GM10847 (cell line): ENCODE measurements around the gene ZPBP.

Experiments
- POLR2A ChIP-seq: IDR thresholded peaks from 2 replicates; pipeline ENCODE4 v1.6.1; 2011; ENCODE audit not compliant: insufficient read length; ENCODE audit errors: extremely low read depth

ZPBP gene

GRCh38 chr7:50092579-50093491 lies at the start of gene ZPBP:
Gene ZPBP (minus strand): TSS chr7:50093246. CDS start chr7:50093194, 52 bp downstream.
- TF ChIP-seq POLR2A, result no peak

GRCh38 chr7:50142425-50143017 lies 49.5 kb upstream of the ZPBP start:
- no peak for TF ChIP-seq POLR2A

- TF ChIP-seq POLR2A, result no peak
Observed at GRCh38 chr7:50141854-50142253, 48.8 kb upstream of the ZPBP start.

- no peak for TF ChIP-seq POLR2A
Observed at GRCh38 chr7:50141131-50141530, 48.1 kb upstream of the ZPBP start.

- TF ChIP-seq POLR2A, result no peak
Observed at GRCh38 chr7:50140688-50141087, 47.6 kb upstream of the ZPBP start.

- no peak for TF ChIP-seq POLR2A
Observed at GRCh38 chr7:50138101-50138500, 45.1 kb upstream of the ZPBP start.

GRCh38 chr7:50125766-50126165 lies 32.7 kb upstream of the ZPBP start:
- no peak for TF ChIP-seq POLR2A

- no peak for TF ChIP-seq POLR2A
Observed at GRCh38 chr7:50121286-50121685, 28.2 kb upstream of the ZPBP start.

GRCh38 chr7:50119815-50120637 lies 27.0 kb upstream of the ZPBP start:
- no peak for TF ChIP-seq POLR2A

- no peak for TF ChIP-seq POLR2A
Observed at GRCh38 chr7:50112250-50112649, 19.2 kb upstream of the ZPBP start.

GRCh38 chr7:50101873-50102272 lies 8.8 kb upstream of the ZPBP start:
- TF ChIP-seq POLR2A, result no peak

GRCh38 chr7:50095634-50096033 lies 2.6 kb upstream of the ZPBP start:
- TF ChIP-seq POLR2A, result no peak

- no peak for TF ChIP-seq POLR2A
Observed at GRCh38 chr7:50088463-50089129, 4.5 kb downstream of the ZPBP start.

GRCh38 chr7:50085344-50085743 lies 7.7 kb downstream of the ZPBP start:
- TF ChIP-seq POLR2A, result no peak

GRCh38 chr7:50073093-50073492 lies 20.0 kb downstream of the ZPBP start:
- no peak for TF ChIP-seq POLR2A
